K562 (cell line): ENCODE data around the gene NEB. TPM values are rescaled to one million over a fixed set of nuclear protein-coding genes. Genes with fewer than 3 reads are reported as not detected.

Experiments
- BCOR ChIP-seq: fragments of 450-650 bp; IDR thresholded peaks from 2 replicates; pipeline ENCODE4 v1.6.1; 2016
- BRCA1 ChIP-seq, 2 experiments: fragments of 450-650 bp in 1 of 2; sonication (generic) in 1 of 2; formaldehyde crosslinking in 1 of 2; IDR thresholded peaks; 2 replicates each; pipeline versions ENCODE4 v1.5.0 to v1.6.1; 2017 to 2020; ENCODE audit warnings: mild to moderate bottlenecking in 1 of 2, missing genetic modification reagents in 1 of 2
- CBFA2T3 ChIP-seq: fragments of 450-650 bp; IDR thresholded peaks from 2 replicates; pipeline ENCODE4 v1.6.1; 2017
- ELF2 ChIP-seq: fragments of 250-450 bp; sonication (Bioruptor Pico); IDR thresholded peaks from 2 replicates; pipeline ENCODE4 v1.5.0; 2021; ENCODE audit warnings: mild to moderate bottlenecking
- HLTF ChIP-seq: fragments of 450-650 bp; IDR thresholded peaks from 2 replicates; pipeline ENCODE4 v1.6.1; 2016
- MAZ ChIP-seq, 2 experiments: fragments of 450-650 bp in 1 of 2; sonication (generic) in 1 of 2; formaldehyde crosslinking; IDR thresholded peaks in 1 of 2; conservative IDR thresholded peaks in 1 of 2; 2 replicates each; pipeline versions ENCODE4 v1.4.0 to v1.5.0; 2020; ENCODE audit warnings: mild to moderate bottlenecking in 1 of 2, missing genetic modification reagents in 1 of 2
- NFRKB ChIP-seq: fragments of 450-650 bp; IDR thresholded peaks from 2 replicates; pipeline ENCODE4 v1.6.1; 2016; ENCODE audit warnings: low read depth
- NR2C1 ChIP-seq, 2 experiments: fragments of 450-650 bp; IDR thresholded peaks; 2 replicates each; pipeline ENCODE4 v1.6.1; 2017; ENCODE audit warnings: mild to moderate bottlenecking in 2 of 2, antibody characterized with exemption in 1 of 2, inconsistent platforms in 1 of 2, missing compliant biosample characterization in 1 of 2, missing genetic modification characterization in 1 of 2
- OTX1 ChIP-seq: fragments of 450-650 bp; formaldehyde crosslinking; IDR thresholded peaks from 2 replicates; pipeline ENCODE4 v1.4.0; 2022; ENCODE audit warnings: mild to moderate bottlenecking
- PCBP1 ChIP-seq: fragments of 200-400 bp; formaldehyde crosslinking; IDR thresholded peaks from 2 replicates; pipeline ENCODE4 v1.6.1; 2018; ENCODE audit warnings: mild to moderate bottlenecking, low read depth, low read length; ENCODE audit not compliant: poor library complexity, severe bottlenecking
- RUNX1 ChIP-seq: sonication (generic); IDR thresholded peaks from 2 replicates; pipeline ENCODE4 v1.6.1; 2016; ENCODE audit warnings: antibody characterized with exemption, low read depth
- SAP30 ChIP-seq: fragments of 200-600 bp; sonication (generic); IDR thresholded peaks from 2 replicates; pipeline ENCODE4 v1.6.1; 2012; ENCODE audit warnings: borderline replicate concordance, low read depth, mild to moderate bottlenecking, moderate library complexity, low read length, control low read depth, inconsistent platforms; ENCODE audit not compliant: insufficient read depth, poor library complexity, severe bottlenecking
- SRSF3 ChIP-seq: fragments of 200-400 bp; formaldehyde crosslinking; IDR thresholded peaks from 2 replicates; pipeline ENCODE4 v1.6.1; 2016; ENCODE audit warnings: mild to moderate bottlenecking, low read length, moderate library complexity; ENCODE audit not compliant: insufficient read depth
- SRSF7 ChIP-seq: fragments of 200-400 bp; formaldehyde crosslinking; optimal IDR thresholded peaks from 2 replicates; pipeline ENCODE3; 2017; ENCODE audit warnings: mild to moderate bottlenecking, low read depth, low read length
- ZKSCAN3 ChIP-seq: fragments of 250-450 bp; sonication (Bioruptor Pico); IDR thresholded peaks from 2 replicates; pipeline ENCODE4 v1.4.0; 2020
- ZNF444 ChIP-seq: fragments of 250-450 bp; sonication (Bioruptor Pico); IDR thresholded peaks from 2 replicates; pipeline ENCODE4 v1.4.0; 2020; ENCODE audit warnings: mild to moderate bottlenecking, moderate library complexity
- ZNF583 ChIP-seq: fragments of 250-450 bp; sonication (Bioruptor Pico); IDR thresholded peaks from 2 replicates; pipeline ENCODE4 v1.4.0; 2020
- ZSCAN29 ChIP-seq: fragments of 450-650 bp; IDR thresholded peaks from 2 replicates; pipeline ENCODE4 v1.6.1; 2017
- polyA plus RNA-seq, 8 experiments: library from polyadenylated mRNA; depleted of rRNA in 4 of 8; stranded (reverse) in 5 of 8; unstranded in 3 of 8; fragments of >200 nt; fragmentation: Nextera tagmentation in 2 of 8; fragmentation: Illumina TruSeq in 1 of 8; extraction: Ambion mirVana in 2 of 8; extraction: Trizol in 1 of 8; gene quantifications; 2 replicates each; pipeline versions ENCODE4 v1.2.1 to v1.2.3, GENCODE V29; 2011 to 2014; ENCODE audit warnings: inconsistent platforms in 1 of 8, missing spikeins in 1 of 8
- total RNA-seq, 7 experiments: library from RNA; depleted of rRNA in 6 of 7; stranded (reverse); fragments of >200 nt in 6 of 7; fragmentation: Illumina TruSeq in 2 of 7; extraction: Trizol in 2 of 7; gene quantifications; 2 replicates each; pipeline versions ENCODE4 v1.2.1 to v1.2.3, GENCODE V29; 2011 to 2021; ENCODE audit warnings: low replicate concordance in 1 of 7
- TF ChIP-seq, protein P1 (sequence below): fragments of 250-450 bp; sonication (Bioruptor Pico); IDR thresholded peaks from 2 replicates; pipeline ENCODE4 v1.8.0; 2021; ENCODE audit warnings: moderate library complexity, mild to moderate bottlenecking, inconsistent platforms
- TF ChIP-seq, protein P2 (sequence below): fragments of 450-650 bp; formaldehyde crosslinking; IDR thresholded peaks from 2 replicates; pipeline ENCODE4 v1.4.0; 2022; ENCODE audit warnings: missing genetic modification characterization
- TF ChIP-seq, protein P3 (sequence below): fragments of 450-650 bp; IDR thresholded peaks from 2 replicates; pipeline ENCODE4 v1.7.0; 2016; ENCODE audit warnings: borderline replicate concordance
- TF ChIP-seq, protein P4 (sequence below): sonication (generic); formaldehyde crosslinking; IDR thresholded peaks from 2 replicates; pipeline ENCODE4 v1.8.0; 2022; ENCODE audit warnings: mild to moderate bottlenecking, low read depth, missing genetic modification reagents
- TF ChIP-seq, protein P5 (sequence below): sonication (generic); formaldehyde crosslinking; IDR thresholded peaks from 2 replicates; pipeline ENCODE4 v1.9.0; 2022; ENCODE audit warnings: mild to moderate bottlenecking, missing genetic modification reagents
- TF ChIP-seq, protein P6 (sequence below): IDR thresholded peaks from 2 replicates; pipeline ENCODE4 v1.6.1; 2011; ENCODE audit not compliant: insufficient read length; ENCODE audit errors: extremely low read depth

The NEB gene
- total and polyA plus RNA-seq, 9 of the 15 experiments (the other 6 are each of a cell fraction or from before 2014, with no cell fraction given) = 1.7 to 3.8 (median 2.9) TPM

DNA sequence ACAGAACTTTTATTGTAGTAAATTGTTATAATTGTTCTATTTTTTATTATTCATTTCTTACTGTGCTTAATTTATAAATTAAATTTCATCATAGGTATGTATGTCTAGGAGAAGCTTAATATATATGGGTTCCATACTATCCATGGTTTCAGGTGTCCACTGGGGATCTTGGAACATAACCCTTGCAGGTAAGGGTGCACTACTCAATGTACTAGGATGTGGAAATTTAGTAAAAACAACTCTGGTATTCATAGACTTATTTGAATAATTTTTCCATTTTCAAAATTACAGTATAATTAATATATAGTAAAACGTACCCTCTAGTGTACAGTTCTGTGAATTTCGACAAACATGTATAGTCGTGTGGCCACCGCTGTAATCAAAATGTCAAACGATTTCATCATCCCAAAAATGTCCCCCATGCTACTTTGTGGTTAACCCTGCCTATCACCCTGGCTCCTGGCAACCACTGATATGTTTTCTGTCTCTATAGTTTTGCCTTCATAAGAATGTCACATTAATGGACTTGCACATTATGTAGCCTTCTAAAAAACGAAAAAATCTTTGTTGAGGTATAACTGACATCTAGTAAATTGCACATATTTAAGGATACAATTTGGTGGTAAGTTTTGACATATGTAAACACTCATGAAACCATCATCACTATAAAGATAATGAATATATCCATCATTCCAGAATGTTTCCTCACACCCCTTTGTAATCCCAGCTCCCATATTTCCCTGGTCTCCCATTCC, 48.3 kb upstream of the NEB start (continued):
- TF ChIP-seq ZKSCAN3 (CRISPR knock-in tag) (no peak), BCOR (no peak), SAP30 (no peak), CBFA2T3 (peak; percentile 92), OTX1 (CRISPR knock-in tag) (no peak), NR2C1 (IDR thresholded peaks at IDR 0.05) (no peak; the same call in 1 of the 2 replicates), NR2C1 (tag; IDR thresholded peaks at IDR 0.05) (peak; percentile 45; the same call in 1 of the 2 replicates), HLTF (no peak), MAZ (CRISPR knock-in tag; conservative IDR thresholded peaks at IDR 0.05 in 1 of 2, IDR thresholded peaks at IDR 0.05 in 1 of 2) (no peak; a peak in 2 of 4 replicates), BRCA1 (IDR thresholded peaks at IDR 0.05) (no peak), BRCA1 (CRISPR knock-in tag; IDR thresholded peaks at IDR 0.05) (no peak), PCBP1 (no peak), NFRKB (peak; percentile 59; the same call in 1 of the 2 replicates), ZNF583 (CRISPR knock-in tag) (no peak), ZSCAN29 (no peak), SRSF3 (no peak), SRSF7 (no peak), RUNX1 (peak; percentile 90; the same call in 1 of the 2 replicates), ELF2 (peak; percentile 35; the same call in 1 of the 2 replicates), ZNF444 (no peak)
- TF ChIP-seq, protein P1, sequence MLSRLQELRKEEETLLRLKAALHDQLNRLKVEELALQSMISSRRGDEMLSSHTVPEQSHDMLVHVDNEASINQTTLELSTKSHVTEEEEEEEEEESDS (CRISPR knock-in tag) = no peak
- TF ChIP-seq, protein P2, sequence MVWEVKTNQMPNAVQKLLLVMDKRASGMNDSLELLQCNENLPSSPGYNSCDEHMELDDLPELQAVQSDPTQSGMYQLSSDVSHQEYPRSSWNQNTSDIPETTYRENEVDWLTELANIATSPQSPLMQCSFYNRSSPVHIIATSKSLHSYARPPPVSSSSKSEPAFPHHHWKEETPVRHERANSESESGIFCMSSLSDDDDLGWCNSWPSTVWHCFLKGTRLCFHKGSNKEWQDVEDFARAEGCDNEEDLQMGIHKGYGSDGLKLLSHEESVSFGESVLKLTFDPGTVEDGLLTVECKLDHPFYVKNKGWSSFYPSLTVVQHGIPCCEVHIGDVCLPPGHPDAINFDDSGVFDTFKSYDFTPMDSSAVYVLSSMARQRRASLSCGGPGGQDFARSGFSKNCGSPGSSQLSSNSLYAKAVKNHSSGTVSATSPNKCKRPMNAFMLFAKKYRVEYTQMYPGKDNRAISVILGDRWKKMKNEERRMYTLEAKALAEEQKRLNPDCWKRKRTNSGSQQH (CRISPR knock-in tag) = no peak
- TF ChIP-seq, protein P3, sequence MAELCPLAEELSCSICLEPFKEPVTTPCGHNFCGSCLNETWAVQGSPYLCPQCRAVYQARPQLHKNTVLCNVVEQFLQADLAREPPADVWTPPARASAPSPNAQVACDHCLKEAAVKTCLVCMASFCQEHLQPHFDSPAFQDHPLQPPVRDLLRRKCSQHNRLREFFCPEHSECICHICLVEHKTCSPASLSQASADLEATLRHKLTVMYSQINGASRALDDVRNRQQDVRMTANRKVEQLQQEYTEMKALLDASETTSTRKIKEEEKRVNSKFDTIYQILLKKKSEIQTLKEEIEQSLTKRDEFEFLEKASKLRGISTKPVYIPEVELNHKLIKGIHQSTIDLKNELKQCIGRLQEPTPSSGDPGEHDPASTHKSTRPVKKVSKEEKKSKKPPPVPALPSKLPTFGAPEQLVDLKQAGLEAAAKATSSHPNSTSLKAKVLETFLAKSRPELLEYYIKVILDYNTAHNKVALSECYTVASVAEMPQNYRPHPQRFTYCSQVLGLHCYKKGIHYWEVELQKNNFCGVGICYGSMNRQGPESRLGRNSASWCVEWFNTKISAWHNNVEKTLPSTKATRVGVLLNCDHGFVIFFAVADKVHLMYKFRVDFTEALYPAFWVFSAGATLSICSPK = no peak
- TF ChIP-seq, protein P4, sequence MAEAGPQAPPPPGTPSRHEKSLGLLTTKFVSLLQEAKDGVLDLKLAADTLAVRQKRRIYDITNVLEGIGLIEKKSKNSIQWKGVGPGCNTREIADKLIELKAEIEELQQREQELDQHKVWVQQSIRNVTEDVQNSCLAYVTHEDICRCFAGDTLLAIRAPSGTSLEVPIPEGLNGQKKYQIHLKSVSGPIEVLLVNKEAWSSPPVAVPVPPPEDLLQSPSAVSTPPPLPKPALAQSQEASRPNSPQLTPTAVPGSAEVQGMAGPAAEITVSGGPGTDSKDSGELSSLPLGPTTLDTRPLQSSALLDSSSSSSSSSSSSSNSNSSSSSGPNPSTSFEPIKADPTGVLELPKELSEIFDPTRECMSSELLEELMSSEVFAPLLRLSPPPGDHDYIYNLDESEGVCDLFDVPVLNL (CRISPR knock-in tag) = no peak
- TF ChIP-seq, protein P5, sequence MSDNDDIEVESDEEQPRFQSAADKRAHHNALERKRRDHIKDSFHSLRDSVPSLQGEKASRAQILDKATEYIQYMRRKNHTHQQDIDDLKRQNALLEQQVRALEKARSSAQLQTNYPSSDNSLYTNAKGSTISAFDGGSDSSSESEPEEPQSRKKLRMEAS (CRISPR knock-in tag) = no peak
- TF ChIP-seq, protein P6, sequence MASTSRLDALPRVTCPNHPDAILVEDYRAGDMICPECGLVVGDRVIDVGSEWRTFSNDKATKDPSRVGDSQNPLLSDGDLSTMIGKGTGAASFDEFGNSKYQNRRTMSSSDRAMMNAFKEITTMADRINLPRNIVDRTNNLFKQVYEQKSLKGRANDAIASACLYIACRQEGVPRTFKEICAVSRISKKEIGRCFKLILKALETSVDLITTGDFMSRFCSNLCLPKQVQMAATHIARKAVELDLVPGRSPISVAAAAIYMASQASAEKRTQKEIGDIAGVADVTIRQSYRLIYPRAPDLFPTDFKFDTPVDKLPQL = no peak
